Heart left ventricle (tissue), 16 donors: ENCODE data around the gene SYT15. TPM values are rescaled to one million over a fixed set of nuclear protein-coding genes. Genes with fewer than 3 reads are reported as not detected.
A peak's percentile ranks its signal among the peaks of the same experiment; 100 is the strongest.

Experiments
- ATAC-seq, 4 donors: fragments of 200-7000 bp; cut with Tn5 transposase; one replicate each; pipeline ENCODE4 v1.9.1; 2020 to 2022; ENCODE audit warnings: moderate library complexity in 4 of 4, mild to moderate bottlenecking in 3 of 4, moderate number of reproducible peaks in 1 of 4
- DNase-seq, 5 donors: peaks; one replicate each; pipeline ENCODE4 v3.0.0-alpha.2; 2020
- H3K27ac ChIP-seq, 12 donors: fragments of 200-600 bp; sonication (generic) in 4 of 12; one replicate each; pipeline versions ENCODE4 v1.5.0 to v1.8.0; 2016 to 2022; ENCODE audit warnings: mild to moderate bottlenecking in 2 of 12
- H3K27me3 ChIP-seq, 9 donors: fragments of 200-600 bp; sonication (generic) in 2 of 9; one replicate each; pipeline versions ENCODE4 v1.5.1 to v1.8.0; 2016 to 2022; ENCODE audit warnings: mild to moderate bottlenecking in 3 of 9
- H3K36me3 ChIP-seq, 9 donors: fragments of 200-600 bp; sonication (generic) in 2 of 9; one replicate each; pipeline versions ENCODE4 v1.5.0 to v1.8.0; 2018 to 2022; ENCODE audit warnings: mild to moderate bottlenecking in 2 of 9
- H3K4me1 ChIP-seq, 12 donors: fragments of 200-600 bp; sonication (generic) in 4 of 12; one replicate each; pipeline versions ENCODE4 v1.5.0 to v1.8.0; 2016 to 2022; ENCODE audit warnings: mild to moderate bottlenecking in 3 of 12
- H3K4me3 ChIP-seq, 12 donors: fragments of 200-600 bp; sonication (generic) in 4 of 12; one replicate each; pipeline versions ENCODE4 v1.5.0 to v1.8.0; 2017 to 2022; ENCODE audit warnings: mild to moderate bottlenecking in 9 of 12, moderate library complexity in 4 of 12
- H3K9me3 ChIP-seq, 12 donors: fragments of 200-600 bp; sonication (generic) in 4 of 12; one replicate each; pipeline versions ENCODE4 v1.5.0 to v1.8.0; 2016 to 2022; ENCODE audit warnings: mild to moderate bottlenecking in 1 of 12
- CTCF ChIP-seq, 12 donors: fragments of 200-600 bp; sonication (generic) in 4 of 12; IDR thresholded peaks; one replicate each; pipeline versions ENCODE4 v1.5.0 to v1.8.0; 2018 to 2022; ENCODE audit warnings: antibody characterized with exemption in 12 of 12, mild to moderate bottlenecking in 5 of 12
- POLR2A ChIP-seq, 2 donors: fragments of 450-650 bp; IDR thresholded peaks; one replicate each; pipeline ENCODE4 v1.6.1; 2017; ENCODE audit warnings: antibody characterized with exemption in 2 of 2, mild to moderate bottlenecking in 2 of 2, moderate library complexity in 2 of 2
- WGBS, 4 donors: extraction: QIAGEN DNeasy Blood & Tissue Kit in 2 of 4; methylation state at CpG; one replicate each; pipeline versions ENCODE4 v1.1.5 to v1.1.7; 2013 to 2018; 5-methylcytosine and 5-hydroxymethylcytosine counted together
- intact Hi-C, 10 donors: fragments of 100-400 bp; cut with DNase I; formaldehyde crosslinking; loops; one replicate each; pipeline versions ENCODE4 v1.11.1 to v1.14.2; 2022
- polyA plus RNA-seq, 2 donors: library from polyadenylated mRNA; stranded (reverse); fragments of 200-250 nt; gene quantifications; one replicate each; pipeline ENCODE4 v1.2.3, GENCODE V29; 2013
- total RNA-seq, 9 donors: library from RNA; depleted of rRNA in 2 of 9; stranded (reverse); fragments of >200 nt in 2 of 9; fragmentation: NEBNext Ultra II Directional in 3 of 9; extraction: Animal tissue kit (Norgen Biotek cat#: 25700) in 3 of 9; gene quantifications; one replicate each; pipeline versions ENCODE4 v1.1.0 to v1.2.4, GENCODE V29; 2016 to 2023
- donor health status: ischemic (EF 13 %, LVEDD 7.1; RV severe dilation, severe dysfunction).
- donor health status: healthy with polysubstance abuse.
- donor health status: DM: no; HTN: yes; CAD: no.
- donor health status: DM: no; HTN: no; CAD: no.
- donor health status: ischemic (EF 25% LVEDD 6.9; RV normal size, moderate dysfunction).
- donor health status: ischemic (EF 25% LVEDD 5.7; RV mildly dilated, moderate dysfunction).
- donor health status: healthy.
- donor health status: DM: yes; HTN: yes; CAD: no.
- donor health status: ischemic (EF 35%, LVEDD 5.7; RV mildly dilated, moderate dysfunction).
- donor health status: nonischemic (EF 11% LVEDD 7.7; RV severe dilation, severe dysfunction).
- donor health status: DM: yes; HTN: yes; CAD: no.
- donor health status: PGD.
- donor health status: ischemic (EF 29% LVEDD 5.4; RV normal size, mild dysfunction).
- donor health status: nonischemic (EF 23%, LVEDD 6.1; RV moderate dilation, normal function).

Gene SYT15
- total and polyA plus RNA-seq, 11 donors: 1.0 to 5.2 (median 2.7) TPM

- intact Hi-C loops: no loop called here
- ATAC-seq (peak in 1 of 4 donors; percentile 7), DNase-seq (peak; percentile 10 to 64 (median 29))
- WGBS, 4 donors: 4 to 7% (median 5%) methylated on average over 57 to 74 of the region's 74 CpGs
- Histone ChIP-seq H3K27ac (no peak within 1 kb of the TSS), H3K27me3 (peaks cover 38 to 93% (median 69%) of the 10 kb centered on the region in 9 donors), H3K4me3 (peak within 1 kb of the TSS; percentile 2 to 49 (median 32)), H3K9me3 (no peaks in the 10 kb centered on the region), H3K4me1 (peaks cover 0 to 13% (median 3%) of the 10 kb centered on the region in 12 donors), H3K36me3 (no peaks in the 10 kb centered on the region)
- no peak for TF ChIP-seq POLR2A (IDR thresholded peaks at IDR 0.05)
- TF ChIP-seq CTCF (IDR thresholded peaks at IDR 0.05): no peak
These were observed 22.2 kb upstream of the SYT15 start, which contains the start of gene GPRIN2 for GRCh38 chr10:46556515-46557318. TSS of gene GPRIN2 (minus strand) at chr10:46556658. CDS start at chr10:46550736, 5,922 bp downstream.

- ATAC-seq: no peak
These were observed 21.4 kb upstream of the SYT15 start for GRCh38 chr10:46557319-46558121.

GRCh38 chr10:46558122-46558391 lies 20.9 kb upstream of the SYT15 start:
- Histone ChIP-seq H3K9me3 (no peaks in the 10 kb centered on the region), H3K4me1 (peaks cover 0 to 13% (median 3%) of the 10 kb centered on the region in 12 donors), H3K27me3 (peaks cover 38 to 82% (median 61%) of the 10 kb centered on the region in 9 donors), H3K36me3 (no peaks in the 10 kb centered on the region), H3K27ac (no peak overlapping the region), H3K4me3 (no peak overlapping the region)
- ATAC-seq: no peak
- intact Hi-C loops: no loop called here
- 33 to 52% (median 41%) methylated on average over 1 of the region's 1 CpG for WGBS, 4 donors
- no peak for DNase-seq
- no peak for TF ChIP-seq POLR2A (IDR thresholded peaks at IDR 0.05)
- no peak for TF ChIP-seq CTCF (IDR thresholded peaks at IDR 0.05)

More at GRCh38 chr10:46557319-46558121, 21.4 kb upstream of the SYT15 start:
- 82 to 86% (median 84%) methylated on average over 33 of the region's 33 CpGs for WGBS, 4 donors
- H3K9me3 ChIP-seq: no peaks in the 10 kb centered on the region
- H3K36me3 ChIP-seq: no peaks in the 10 kb centered on the region
- H3K4me1 ChIP-seq: peaks cover 0 to 13% (median 3%) of the 10 kb centered on the region in 12 donors
- peak overlapping the region in 1 of 12 donors; percentile 0 for H3K4me3 ChIP-seq
- peaks cover 38 to 86% (median 63%) of the 10 kb centered on the region in 9 donors for H3K27me3 ChIP-seq
- H3K27ac ChIP-seq: no peak overlapping the region
- intact Hi-C loops: no loop called here
- DNase-seq: peak; percentile 16 to 69 (median 25)
- TF ChIP-seq CTCF (IDR thresholded peaks at IDR 0.05) (no peak), POLR2A (IDR thresholded peaks at IDR 0.05) (no peak)
